ENCODE data around the gene NPTX2. TPM values are rescaled to one million over a fixed set of nuclear protein-coding genes. Genes with fewer than 3 reads are reported as not detected.

The NPTX2 gene, protein sequence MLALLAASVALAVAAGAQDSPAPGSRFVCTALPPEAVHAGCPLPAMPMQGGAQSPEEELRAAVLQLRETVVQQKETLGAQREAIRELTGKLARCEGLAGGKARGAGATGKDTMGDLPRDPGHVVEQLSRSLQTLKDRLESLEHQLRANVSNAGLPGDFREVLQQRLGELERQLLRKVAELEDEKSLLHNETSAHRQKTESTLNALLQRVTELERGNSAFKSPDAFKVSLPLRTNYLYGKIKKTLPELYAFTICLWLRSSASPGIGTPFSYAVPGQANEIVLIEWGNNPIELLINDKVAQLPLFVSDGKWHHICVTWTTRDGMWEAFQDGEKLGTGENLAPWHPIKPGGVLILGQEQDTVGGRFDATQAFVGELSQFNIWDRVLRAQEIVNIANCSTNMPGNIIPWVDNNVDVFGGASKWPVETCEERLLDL
- total RNA-seq: 2.1 TPM
- long read RNA-seq, partial matches to known transcripts: 0 of 2 reads
- long read RNA-seq, other reads (novel, unspliced or antisense): 1 of 2 reads

DNA sequence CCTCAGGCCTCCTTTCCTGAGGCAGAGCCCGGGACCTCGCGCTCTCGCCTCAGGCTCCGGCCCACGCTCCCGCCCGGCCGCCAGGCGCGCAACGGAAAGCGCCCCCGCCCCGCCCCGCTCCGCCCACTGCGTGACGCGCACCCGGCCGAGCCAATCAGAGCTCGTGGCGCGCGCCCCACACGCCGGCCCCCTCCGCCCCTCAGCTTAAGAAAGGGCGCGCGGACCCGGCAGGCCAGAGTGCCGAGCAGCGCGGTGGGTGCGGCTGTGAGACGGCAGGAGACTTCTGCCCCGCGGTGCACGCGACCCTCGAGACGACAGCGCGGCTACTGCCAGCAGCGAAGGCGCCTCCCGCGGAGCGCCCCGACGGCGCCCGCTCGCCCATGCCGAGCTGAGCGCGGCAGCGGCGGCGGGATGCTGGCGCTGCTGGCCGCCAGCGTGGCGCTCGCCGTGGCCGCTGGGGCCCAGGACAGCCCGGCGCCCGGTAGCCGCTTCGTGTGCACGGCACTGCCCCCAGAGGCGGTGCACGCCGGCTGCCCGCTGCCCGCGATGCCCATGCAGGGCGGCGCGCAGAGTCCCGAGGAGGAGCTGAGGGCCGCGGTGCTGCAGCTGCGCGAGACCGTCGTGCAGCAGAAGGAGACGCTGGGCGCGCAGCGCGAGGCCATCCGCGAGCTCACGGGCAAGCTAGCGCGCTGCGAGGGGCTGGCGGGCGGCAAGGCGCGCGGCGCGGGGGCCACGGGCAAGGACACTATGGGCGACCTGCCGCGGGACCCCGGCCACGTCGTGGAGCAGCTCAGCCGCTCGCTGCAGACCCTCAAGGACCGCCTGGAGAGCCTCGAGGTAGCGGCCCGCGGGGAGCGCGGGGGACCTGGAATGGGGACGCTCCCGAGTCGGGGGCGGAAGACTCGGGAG is at the start of gene NPTX2:
Gene NPTX2, plus strand, starts transcription at position 235 of the 909 bp plus-strand sequence. Its CDS starts 177 bp downstream, at position 412.
- peak within 1 kb of the TSS; percentile 10 for H3K4me3 ChIP-seq

DNA sequence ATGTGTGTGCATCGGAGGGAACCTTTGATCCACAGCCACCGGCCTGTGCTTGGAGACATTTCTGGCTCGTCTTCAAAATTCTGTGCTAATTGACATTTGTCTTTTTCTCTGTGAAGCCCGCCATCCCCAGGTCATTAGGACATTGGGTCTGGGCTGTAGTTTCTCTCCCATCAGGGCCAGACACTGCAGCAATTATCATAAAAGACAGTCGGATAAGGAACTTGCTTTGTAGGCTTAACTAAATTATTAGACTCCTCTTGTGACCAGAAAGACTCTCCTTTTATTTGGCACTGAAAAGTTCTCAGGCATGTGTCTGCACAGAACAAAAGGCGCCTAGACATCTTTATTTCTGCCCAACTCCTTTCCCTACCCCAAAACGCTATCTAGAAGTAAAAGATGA is 49.1 kb upstream of the NPTX2 start:
- no peak for ATAC-seq
- intact Hi-C loops (cut with DNase I): no loop called here
- no peak for DNase-seq

More for the DNA sequence above, at the start of gene NPTX2:
- Histone ChIP-seq H3K27me3 (peaks cover 55% of the 10 kb centered on the region), H3K36me3 (no peaks in the 10 kb centered on the region), H3K9me3 (no peaks in the 10 kb centered on the region), H3K27ac (no peak within 1 kb of the TSS), H3K4me1 (peaks cover 7% of the 10 kb centered on the region)
- ATAC-seq (peak; percentile 73), DNase-seq (peak; percentile 72)
- TF ChIP-seq, protein P1, sequence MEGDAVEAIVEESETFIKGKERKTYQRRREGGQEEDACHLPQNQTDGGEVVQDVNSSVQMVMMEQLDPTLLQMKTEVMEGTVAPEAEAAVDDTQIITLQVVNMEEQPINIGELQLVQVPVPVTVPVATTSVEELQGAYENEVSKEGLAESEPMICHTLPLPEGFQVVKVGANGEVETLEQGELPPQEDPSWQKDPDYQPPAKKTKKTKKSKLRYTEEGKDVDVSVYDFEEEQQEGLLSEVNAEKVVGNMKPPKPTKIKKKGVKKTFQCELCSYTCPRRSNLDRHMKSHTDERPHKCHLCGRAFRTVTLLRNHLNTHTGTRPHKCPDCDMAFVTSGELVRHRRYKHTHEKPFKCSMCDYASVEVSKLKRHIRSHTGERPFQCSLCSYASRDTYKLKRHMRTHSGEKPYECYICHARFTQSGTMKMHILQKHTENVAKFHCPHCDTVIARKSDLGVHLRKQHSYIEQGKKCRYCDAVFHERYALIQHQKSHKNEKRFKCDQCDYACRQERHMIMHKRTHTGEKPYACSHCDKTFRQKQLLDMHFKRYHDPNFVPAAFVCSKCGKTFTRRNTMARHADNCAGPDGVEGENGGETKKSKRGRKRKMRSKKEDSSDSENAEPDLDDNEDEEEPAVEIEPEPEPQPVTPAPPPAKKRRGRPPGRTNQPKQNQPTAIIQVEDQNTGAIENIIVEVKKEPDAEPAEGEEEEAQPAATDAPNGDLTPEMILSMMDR (IDR thresholded peaks at IDR 0.05): no peak
- intact Hi-C loops (cut with DNase I): no loop called here

DNA sequence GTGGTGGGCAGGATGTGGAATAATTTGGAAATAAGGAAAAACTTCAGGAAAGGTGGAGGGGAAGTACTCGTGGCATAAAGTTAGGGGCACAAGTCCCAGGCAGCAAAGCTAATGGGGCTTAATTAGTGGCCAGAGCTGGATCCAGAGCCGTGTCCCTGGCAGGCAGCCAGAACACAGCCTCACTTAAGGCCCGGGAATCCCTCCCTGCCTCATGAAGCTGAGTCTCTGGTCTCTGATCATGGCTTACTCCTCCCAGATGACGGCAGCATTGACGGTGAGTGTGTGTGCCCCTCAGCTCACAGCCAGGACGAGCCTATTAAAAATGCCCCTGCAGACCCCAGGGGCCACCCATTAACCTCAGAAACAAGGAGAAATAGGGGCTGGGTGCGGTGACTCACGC is 48.2 kb upstream of the NPTX2 start:
- ATAC-seq (no peak), DNase-seq (no peak)
- no peaks in the 10 kb centered on the region for H3K4me1 ChIP-seq
- no peak overlapping the region for H3K4me3 ChIP-seq
- H3K9me3 ChIP-seq: no peaks in the 10 kb centered on the region
- TF ChIP-seq, protein P1 (IDR thresholded peaks at IDR 0.05): no peak
- H3K36me3 ChIP-seq: no peaks in the 10 kb centered on the region
- intact Hi-C loops (cut with DNase I): no loop called here
- no peak overlapping the region for H3K27ac ChIP-seq
- H3K27me3 ChIP-seq: no peaks in the 10 kb centered on the region

More for the DNA sequence above, 49.1 kb upstream of the NPTX2 start:
- Histone ChIP-seq H3K4me3 (no peak overlapping the region), H3K27me3 (no peaks in the 10 kb centered on the region), H3K27ac (no peak overlapping the region), H3K4me1 (no peaks in the 10 kb centered on the region), H3K9me3 (no peaks in the 10 kb centered on the region), H3K36me3 (no peaks in the 10 kb centered on the region)
- TF ChIP-seq, protein P1 (IDR thresholded peaks at IDR 0.05): no peak

DNA sequence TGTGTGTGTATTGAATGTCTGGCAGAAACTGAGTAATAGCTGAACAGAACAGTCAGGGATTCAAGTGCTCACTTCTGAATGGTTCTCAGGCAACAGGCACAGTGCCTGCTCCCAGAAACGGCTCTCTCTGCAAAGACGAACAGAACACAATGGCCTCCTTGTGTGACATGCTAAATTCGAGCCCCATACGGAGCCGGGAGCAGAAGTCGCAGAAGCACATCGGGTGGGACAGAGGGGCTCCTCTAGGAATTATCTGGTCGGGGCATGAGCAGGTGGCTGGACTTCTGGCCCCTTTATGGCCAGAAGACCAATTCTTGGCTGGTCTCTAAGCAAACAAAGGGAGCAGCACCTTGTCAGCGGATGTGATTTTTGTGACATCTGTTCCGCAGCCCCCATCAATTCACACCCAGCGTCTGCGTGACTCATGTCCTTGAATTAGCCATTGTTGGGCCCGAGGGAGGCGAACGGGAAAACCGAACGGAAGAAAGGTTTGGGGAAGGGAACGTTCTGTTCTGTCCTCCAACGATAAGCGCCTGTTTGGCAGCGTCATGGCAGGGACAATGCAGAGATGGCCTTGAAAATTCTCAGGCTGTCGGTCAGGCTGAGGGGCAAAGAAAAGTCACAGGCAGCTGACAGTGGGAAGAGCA is 47.3 kb upstream of the NPTX2 start:
- H3K9me3 ChIP-seq: no peaks in the 10 kb centered on the region
- no peak for ATAC-seq
- H3K36me3 ChIP-seq: no peaks in the 10 kb centered on the region
- intact Hi-C loops (cut with DNase I): no loop called here
- no peak for DNase-seq
- H3K27me3 ChIP-seq: no peaks in the 10 kb centered on the region
- no peak overlapping the region for H3K27ac ChIP-seq
- H3K4me3 ChIP-seq: no peak overlapping the region
- TF ChIP-seq, protein P1 (IDR thresholded peaks at IDR 0.05): no peak
- no peaks in the 10 kb centered on the region for H3K4me1 ChIP-seq

DNA sequence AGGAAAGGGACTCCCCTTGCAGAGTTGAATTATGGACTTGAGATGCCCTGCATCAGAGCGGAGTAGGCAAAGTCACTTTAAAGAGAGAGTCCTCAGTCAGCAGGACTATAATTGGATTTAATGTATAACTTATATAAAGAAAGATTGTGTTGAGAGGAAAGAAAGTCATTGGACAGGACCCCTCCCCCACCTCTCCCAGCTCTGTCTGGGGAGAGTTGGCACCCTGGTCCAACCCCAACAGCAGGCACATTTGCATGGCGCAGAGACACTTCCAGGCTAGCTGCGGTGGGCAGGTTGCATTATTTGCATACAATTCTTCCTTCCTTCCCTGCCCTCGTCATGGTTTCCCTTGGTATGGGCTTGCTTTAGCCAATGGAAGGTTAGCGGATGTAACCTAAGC is 46.1 kb upstream of the NPTX2 start:
- intact Hi-C loops (cut with DNase I): no loop called here
- Histone ChIP-seq H3K4me3 (no peak overlapping the region), H3K27me3 (no peaks in the 10 kb centered on the region), H3K9me3 (no peaks in the 10 kb centered on the region), H3K4me1 (no peaks in the 10 kb centered on the region), H3K36me3 (no peaks in the 10 kb centered on the region), H3K27ac (no peak overlapping the region)
- ATAC-seq (no peak), DNase-seq (no peak)
- TF ChIP-seq, protein P1 (IDR thresholded peaks at IDR 0.05): no peak

Data from upper lobe of right lung (tissue), 1 donor.